Measurements from ENCODE around the gene AP3B1.

AP3B1 gene

GRCh38 chr5:77995793-77996409 lies 298.6 kb downstream of the AP3B1 start:
- ATAC-seq, result no peak

GRCh38 chr5:77994943-77995342 lies 299.6 kb downstream of the AP3B1 start:
- no peak for ATAC-seq

- no peak for ATAC-seq
Observed at GRCh38 chr5:77993855-77994318, 300.6 kb downstream of the AP3B1 start.

- ATAC-seq, result no peak
Observed at GRCh38 chr5:77993141-77993854, 301.2 kb downstream of the AP3B1 start.

GRCh38 chr5:77991084-77991483 lies 303.4 kb downstream of the AP3B1 start:
- no peak for ATAC-seq

- no peak for ATAC-seq
Observed at GRCh38 chr5:77990020-77990419, 304.5 kb downstream of the AP3B1 start.

GRCh38 chr5:77987988-77988387 lies 306.5 kb downstream of the AP3B1 start:
- no peak for ATAC-seq

- ATAC-seq, result no peak
Observed at GRCh38 chr5:77987331-77987730, 307.2 kb downstream of the AP3B1 start.

- no peak for ATAC-seq
Observed at GRCh38 chr5:77986261-77986660, 308.2 kb downstream of the AP3B1 start.

- ATAC-seq, result no peak
Observed at GRCh38 chr5:77985247-77985646, 309.3 kb downstream of the AP3B1 start.

GRCh38 chr5:77984587-77984986 lies 309.9 kb downstream of the AP3B1 start:
- no peak for ATAC-seq

- ATAC-seq, result no peak
Observed at GRCh38 chr5:77983482-77984199, 310.9 kb downstream of the AP3B1 start.

- ATAC-seq, result no peak
Observed at GRCh38 chr5:77981820-77982219, 312.7 kb downstream of the AP3B1 start.

- no peak for ATAC-seq
Observed at GRCh38 chr5:77974576-77974975, 319.9 kb downstream of the AP3B1 start.

- no peak for ATAC-seq
Observed at GRCh38 chr5:77973253-77973609, 321.3 kb downstream of the AP3B1 start.

GRCh38 chr5:77972469-77973252 lies 321.8 kb downstream of the AP3B1 start:
- ATAC-seq, result peak; percentile 32 to 33

GRCh38 chr5:77971776-77972468 lies 322.6 kb downstream of the AP3B1 start:
- no peak for ATAC-seq

GRCh38 chr5:77970891-77971290 lies 323.6 kb downstream of the AP3B1 start:
- no peak for ATAC-seq

- ATAC-seq, result no peak
Observed at GRCh38 chr5:77963795-77964194, 330.7 kb downstream of the AP3B1 start.

GRCh38 chr5:77960863-77961396 lies 333.6 kb downstream of the AP3B1 start:
- no peak for ATAC-seq

GRCh38 chr5:77960305-77960704 lies 334.2 kb downstream of the AP3B1 start:
- no peak for ATAC-seq

GRCh38 chr5:77958642-77959330 lies 335.7 kb downstream of the AP3B1 start:
- no peak for ATAC-seq
